22Rv1 (cell line): ENCODE results near the gene METTL16.
A peak's percentile ranks its signal among the peaks of the same experiment; 100 is the strongest.
"Not testable (repeated sequence)": the region's sequence is repeated elsewhere in the genome, so short reads cannot be mapped to it uniquely, and the experiment has no call there.

Source experiments
- H3K27ac ChIP-seq: fragments of 450-650 bp; 2 replicates; pipeline ENCODE4 v1.5.1; 2017
- CTCF ChIP-seq: fragments of 450-650 bp; IDR thresholded peaks from 2 replicates; pipeline ENCODE4 v1.5.1; 2017; ENCODE audit warnings: mild to moderate bottlenecking
- ZFX ChIP-seq: fragments of 450-650 bp; IDR thresholded peaks from 2 replicates; pipeline ENCODE4 v1.6.1; 2017; ENCODE audit warnings: antibody characterized with exemption, borderline replicate concordance

Gene METTL16

GRCh38 chr17:2542456-2542855 lies 30.8 kb upstream of the METTL16 start:
- TF ChIP-seq ZFX: no peak
- TF ChIP-seq CTCF: no peak

GRCh38 chr17:2542056-2542455 lies 30.4 kb upstream of the METTL16 start:
- TF ChIP-seq CTCF: no peak
- TF ChIP-seq ZFX: no peak
- H3K27ac ChIP-seq: no peak overlapping the region

More at GRCh38 chr17:2542456-2542855, 30.8 kb upstream of the METTL16 start:
- H3K27ac ChIP-seq: no peak overlapping the region

GRCh38 chr17:2537579-2537978 lies 25.9 kb upstream of the METTL16 start:
- not testable (repeated sequence) for H3K27ac ChIP-seq

DNA sequence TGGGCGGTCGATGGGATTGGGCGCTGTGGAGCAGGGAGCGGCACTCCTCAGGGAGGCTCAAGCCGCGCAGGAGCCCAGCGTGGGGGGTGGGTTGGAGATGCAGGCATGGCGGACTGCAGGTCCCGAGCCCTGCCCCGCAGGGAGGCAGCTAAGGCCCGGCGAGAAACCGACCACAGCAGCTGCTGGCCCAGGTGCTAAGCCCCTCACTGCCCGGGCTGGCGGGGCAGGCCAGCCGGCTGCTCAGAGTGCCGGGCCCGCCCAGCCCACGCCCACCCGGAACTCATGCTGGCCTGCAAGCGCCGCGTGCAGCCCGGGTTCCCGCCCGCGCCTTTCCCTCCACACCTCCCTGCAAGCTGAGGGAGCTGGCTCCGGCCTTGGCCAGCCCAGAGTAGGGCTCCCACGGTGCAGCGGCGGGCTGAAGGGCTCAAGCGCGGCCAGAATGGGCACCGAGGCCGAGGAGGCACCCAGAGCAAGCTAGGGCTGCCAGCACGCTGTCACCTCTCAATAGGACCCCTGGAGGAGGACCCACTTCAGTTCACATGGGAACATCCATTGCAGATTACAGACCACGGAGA lies 20.5 kb upstream of the METTL16 start:
- TF ChIP-seq CTCF (no peak), ZFX (no peak)
- H3K27ac ChIP-seq: no peak overlapping the region

GRCh38 chr17:2531243-2531954 lies 19.7 kb upstream of the METTL16 start:
- not testable (repeated sequence) for H3K27ac ChIP-seq

DNA sequence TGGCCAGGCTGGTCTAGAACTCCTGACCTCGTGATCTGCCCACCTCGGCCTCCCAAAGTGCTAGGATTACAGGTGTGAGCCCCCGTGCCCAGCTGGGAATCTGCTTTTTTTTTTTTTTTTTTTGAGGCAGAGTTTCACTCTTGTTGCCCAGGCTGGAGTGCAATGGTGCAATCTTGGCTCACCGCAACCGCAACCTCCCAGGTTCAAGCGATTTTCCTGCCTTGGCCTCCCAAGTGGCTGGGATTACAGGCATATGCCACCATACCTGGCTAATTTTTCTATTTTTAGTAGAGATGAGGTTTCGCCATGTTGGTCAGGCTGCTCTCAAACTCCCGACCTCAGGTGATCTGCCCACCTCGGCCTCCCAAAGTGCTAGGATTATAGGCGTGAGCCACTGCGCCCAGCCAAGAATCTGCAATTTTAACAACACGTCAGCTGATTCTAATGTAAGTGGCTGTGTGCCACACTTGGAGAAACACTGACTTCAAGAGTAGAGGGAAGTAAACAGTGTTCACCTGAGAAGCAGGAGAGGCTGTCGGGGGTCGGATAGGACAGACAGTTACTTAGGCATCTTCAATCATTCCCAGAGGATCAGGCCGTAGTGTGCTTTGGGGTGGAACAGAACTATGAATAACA lies 10.2 kb upstream of the METTL16 start:
- not testable (repeated sequence) for H3K27ac ChIP-seq

- TF ChIP-seq ZFX (no peak), CTCF (no peak)
- H3K27ac ChIP-seq: no peak overlapping the region
These were observed 9.6 kb upstream of the METTL16 start for GRCh38 chr17:2521257-2521656.

- TF ChIP-seq CTCF (no peak), ZFX (no peak)
- H3K27ac ChIP-seq: no peak overlapping the region
These were observed 5.9 kb upstream of the METTL16 start for GRCh38 chr17:2517539-2517938.

- H3K27ac ChIP-seq: peak overlapping the region; percentile 95
- TF ChIP-seq ZFX: no peak
- TF ChIP-seq CTCF: no peak
These were observed 588 bp downstream of the METTL16 start for GRCh38 chr17:2511138-2511461.
